Mucosa of rectum (tissue), 2 donors: ENCODE data around the gene STAG1.
"Not testable (repeated sequence)": the region's sequence is repeated elsewhere in the genome, so short reads cannot be mapped to it uniquely, and the experiment has no call there.

ENCODE experiments used
- H3K27ac ChIP-seq, 2 donors: one replicate each; pipeline ENCODE4 v1.7.0; 2013; ENCODE audit warnings: inconsistent platforms in 2 of 2, low read depth in 2 of 2, low read length in 2 of 2
- H3K27me3 ChIP-seq, 2 donors: one replicate each; pipeline ENCODE4 v1.7.0; 2013; ENCODE audit warnings: low read length in 2 of 2; ENCODE audit not compliant: control insufficient read depth in 2 of 2, insufficient read depth in 2 of 2
- H3K36me3 ChIP-seq, 2 donors: one replicate each; pipeline ENCODE4 v1.7.0; 2013; ENCODE audit warnings: low read length in 2 of 2; ENCODE audit not compliant: control insufficient read depth in 2 of 2, insufficient read depth in 2 of 2
- H3K4me1 ChIP-seq, 2 donors: one replicate each; pipeline ENCODE4 v1.7.0; 2013; ENCODE audit warnings: low read length in 2 of 2, mild to moderate bottlenecking in 1 of 2; ENCODE audit not compliant: control insufficient read depth in 2 of 2, insufficient read depth in 2 of 2
- H3K4me3 ChIP-seq, 2 donors: one replicate each; pipeline ENCODE4 v1.7.0; 2013; ENCODE audit warnings: low read length in 2 of 2
- H3K9ac ChIP-seq, 2 donors: one replicate each; pipeline ENCODE4 v1.7.0; 2013; ENCODE audit warnings: low read length in 2 of 2, low read depth in 1 of 2, mild to moderate bottlenecking in 1 of 2
- H3K9me3 ChIP-seq, 2 donors: one replicate each; pipeline ENCODE4 v1.7.0; 2013; ENCODE audit warnings: low read length in 2 of 2; ENCODE audit not compliant: control insufficient read depth in 2 of 2
- donor health status: healthy.
- donor health status: Normal muscosa, but diverticular disease.

The STAG1 gene

DNA sequence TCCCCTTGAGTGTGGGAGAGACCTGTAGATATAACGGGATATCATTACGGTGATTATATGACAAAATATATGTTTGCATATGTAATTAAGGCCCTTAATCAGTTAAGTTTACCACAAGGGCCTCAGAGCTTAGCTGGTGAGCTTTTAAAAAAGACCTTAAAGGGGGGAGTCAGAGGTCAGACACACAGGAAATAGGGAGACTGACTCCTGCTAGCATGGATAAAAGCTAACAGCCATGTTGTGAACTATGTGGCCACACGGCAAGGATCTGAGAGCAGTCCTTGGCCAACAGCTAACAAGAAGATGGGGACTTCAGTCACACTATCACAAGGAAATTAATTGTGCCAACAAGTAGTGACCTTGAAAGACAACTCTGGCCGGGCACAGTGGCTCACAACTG lies 3.1 kb downstream of the STAG1 start:
- Histone ChIP-seq H3K4me3 (no peak overlapping the region), H3K27ac (no peak overlapping the region), H3K9me3 (no peaks in the 10 kb centered on the region), H3K9ac (no peak overlapping the region), H3K4me1 (peaks cover 17 to 19% of the 10 kb centered on the region in 2 donors), H3K27me3 (no peaks in the 10 kb centered on the region), H3K36me3 (no peaks in the 10 kb centered on the region)

DNA sequence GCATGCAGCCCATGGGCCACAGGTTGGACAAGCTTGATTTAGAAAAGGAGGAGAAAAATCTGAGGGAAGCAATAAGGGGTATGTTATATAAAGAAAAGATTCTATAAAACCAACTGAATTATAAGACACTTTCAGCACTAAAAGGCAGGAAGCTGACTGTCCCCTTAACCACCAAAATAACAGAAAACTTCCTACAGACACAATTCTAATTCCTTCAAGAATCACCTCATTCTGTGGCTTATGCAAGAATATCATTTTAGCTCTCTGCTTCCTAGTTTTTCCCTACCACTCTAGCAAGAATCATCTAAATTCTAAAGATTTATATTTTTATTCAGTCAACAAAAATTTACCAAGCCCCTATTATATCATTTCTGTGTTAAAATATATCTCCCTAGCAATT lies 6.3 kb downstream of the STAG1 start:
- no peaks in the 10 kb centered on the region for H3K9me3 ChIP-seq
- H3K9ac ChIP-seq, result no peak overlapping the region
- H3K27ac ChIP-seq, result no peak overlapping the region
- no peaks in the 10 kb centered on the region for H3K27me3 ChIP-seq
- peaks cover 4 to 10% of the 10 kb centered on the region in 2 donors for H3K4me1 ChIP-seq
- H3K36me3 ChIP-seq, result no peaks in the 10 kb centered on the region
- no peak overlapping the region for H3K4me3 ChIP-seq

DNA sequence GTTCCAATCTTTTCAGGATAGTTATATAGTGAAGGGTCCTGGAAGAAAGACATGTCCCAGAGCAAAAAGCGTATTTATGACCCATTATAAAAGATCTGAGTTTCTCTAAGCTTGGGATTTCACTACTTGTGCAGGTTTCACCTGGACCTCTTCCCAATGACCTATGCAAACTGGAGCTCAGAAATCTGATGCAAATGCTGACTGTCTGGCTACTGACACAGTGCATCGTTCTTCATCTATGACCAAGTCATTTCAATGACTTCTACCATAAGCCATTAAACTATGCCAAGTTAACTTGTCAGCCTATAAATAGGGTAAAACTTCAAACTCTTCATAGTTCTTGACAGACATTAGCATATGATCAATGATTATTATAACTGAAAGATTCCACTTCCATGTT lies 11.1 kb downstream of the STAG1 start:
- H3K27ac ChIP-seq, result no peak overlapping the region
- no peaks in the 10 kb centered on the region for H3K27me3 ChIP-seq
- no peaks in the 10 kb centered on the region for H3K36me3 ChIP-seq
- H3K9ac ChIP-seq, result no peak overlapping the region
- no peak overlapping the region for H3K4me3 ChIP-seq
- H3K4me1 ChIP-seq, result no peaks in the 10 kb centered on the region
- H3K9me3 ChIP-seq, result no peaks in the 10 kb centered on the region

DNA sequence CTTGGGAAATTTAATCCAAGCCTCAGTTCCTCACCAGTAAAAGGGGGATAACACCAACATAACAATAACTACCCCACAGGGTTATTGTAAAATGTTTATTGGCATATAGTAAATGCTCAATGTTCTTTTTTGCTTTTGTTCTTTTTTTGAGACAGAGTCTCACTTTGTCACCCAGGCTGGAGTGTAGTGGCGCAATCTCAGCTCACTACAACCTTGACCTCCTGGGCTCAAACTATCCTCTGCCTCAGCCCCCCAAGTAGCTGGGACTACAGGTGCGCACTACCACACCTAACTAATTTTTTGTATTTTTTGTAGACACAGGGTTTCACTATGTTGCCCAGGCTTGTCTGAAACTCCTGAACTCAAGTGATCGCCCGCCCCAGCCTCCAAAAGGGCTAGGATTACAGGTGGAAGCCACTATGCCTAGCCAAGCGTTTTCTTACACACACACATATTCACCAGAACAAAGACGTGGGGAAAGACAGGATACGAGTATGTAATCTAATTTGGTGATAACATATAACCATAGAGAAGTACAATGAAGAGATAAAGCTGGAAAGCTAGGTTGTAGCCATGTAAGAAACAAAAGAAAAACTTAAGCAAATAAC lies 11.7 kb downstream of the STAG1 start:
- H3K4me3 ChIP-seq, result no peak overlapping the region
- H3K9me3 ChIP-seq, result no peaks in the 10 kb centered on the region
- no peaks in the 10 kb centered on the region for H3K27me3 ChIP-seq
- no peak overlapping the region for H3K9ac ChIP-seq
- H3K4me1 ChIP-seq, result no peaks in the 10 kb centered on the region
- no peaks in the 10 kb centered on the region for H3K36me3 ChIP-seq
- H3K27ac ChIP-seq, result no peak overlapping the region

DNA sequence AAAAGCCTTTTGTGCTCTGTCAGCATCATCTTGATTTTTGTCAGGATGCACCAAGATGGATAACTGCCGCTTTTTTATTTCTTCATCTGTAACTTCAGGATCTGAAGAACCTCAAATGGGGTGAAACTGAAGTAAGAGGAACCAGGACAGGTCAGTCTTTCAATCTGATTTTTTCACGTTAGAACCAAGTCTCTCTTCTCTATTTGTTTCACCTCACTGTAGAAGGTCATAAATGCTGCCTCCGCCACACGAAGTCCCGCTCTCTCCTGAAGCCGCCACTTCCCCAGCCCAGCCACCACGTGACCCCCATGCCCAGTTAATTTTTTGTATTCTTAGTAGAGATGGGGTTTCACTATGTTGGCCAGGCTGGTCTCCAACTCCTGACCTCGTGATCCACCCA lies 15.2 kb downstream of the STAG1 start:
- H3K4me1 ChIP-seq, H3K27ac ChIP-seq, H3K4me3 ChIP-seq, H3K9ac ChIP-seq, H3K27me3 ChIP-seq, H3K36me3 ChIP-seq, H3K9me3 ChIP-seq: not testable (repeated sequence)

DNA sequence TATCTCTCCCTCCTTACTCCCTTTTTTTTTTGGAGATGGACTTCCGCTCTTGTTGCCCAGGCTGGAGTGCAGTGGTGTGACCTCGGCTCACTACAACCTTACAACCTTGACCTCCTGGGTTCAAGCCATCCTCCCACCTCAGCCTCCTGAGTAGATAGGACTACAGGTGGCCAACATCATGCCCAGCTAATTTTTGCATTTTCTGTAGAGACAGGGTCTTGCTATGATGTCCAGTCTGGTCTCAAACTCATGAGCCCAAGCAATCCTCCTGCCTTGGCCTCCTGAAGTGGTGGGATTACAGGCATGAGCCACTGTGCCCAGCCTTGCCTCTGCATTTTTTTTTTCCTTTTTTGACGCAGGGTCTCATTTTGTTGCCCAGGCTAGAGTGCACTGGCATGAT lies 17.1 kb downstream of the STAG1 start:
- H3K9me3 ChIP-seq, result no peaks in the 10 kb centered on the region
- no peaks in the 10 kb centered on the region for H3K27me3 ChIP-seq
- no peaks in the 10 kb centered on the region for H3K36me3 ChIP-seq
- no peak overlapping the region for H3K4me3 ChIP-seq
- H3K27ac ChIP-seq, result no peak overlapping the region
- H3K9ac ChIP-seq, result no peak overlapping the region
- peaks cover 7 to 20% of the 10 kb centered on the region in 2 donors for H3K4me1 ChIP-seq

DNA sequence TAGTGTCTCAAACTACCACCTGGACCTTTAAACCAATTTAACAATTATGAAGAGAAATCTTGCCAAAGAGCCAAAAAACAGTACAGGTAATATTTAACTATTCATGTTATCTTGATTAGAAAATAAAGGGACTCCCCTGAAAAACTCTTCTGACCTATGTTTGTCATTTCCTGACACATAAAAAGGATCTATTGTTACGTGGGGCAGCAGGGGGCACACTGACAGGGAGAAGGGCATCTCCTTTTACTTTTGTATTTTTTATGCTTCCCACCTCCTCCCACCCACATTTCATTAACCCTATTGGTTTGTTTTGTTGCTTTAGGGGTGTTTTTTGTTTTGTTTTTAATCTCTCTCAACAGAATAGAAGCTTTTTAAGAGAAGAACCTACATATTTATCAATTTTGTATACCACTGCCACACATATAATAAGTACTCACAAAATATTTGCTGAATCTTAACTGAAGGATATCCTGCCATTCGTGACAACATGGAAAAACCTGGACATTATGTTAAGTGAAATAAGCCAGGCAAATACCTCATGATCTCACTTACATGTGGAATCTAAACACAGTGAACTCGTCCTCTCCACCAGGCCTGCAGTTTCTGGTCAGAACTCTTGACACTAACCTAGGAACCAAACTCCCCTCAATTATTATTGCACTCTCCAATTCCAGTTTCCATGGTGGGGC lies 17.7 kb downstream of the STAG1 start:
- no peak overlapping the region for H3K4me3 ChIP-seq
- no peaks in the 10 kb centered on the region for H3K27me3 ChIP-seq
- H3K9ac ChIP-seq, result no peak overlapping the region
- no peaks in the 10 kb centered on the region for H3K9me3 ChIP-seq
- H3K4me1 ChIP-seq, result peaks cover 7 to 20% of the 10 kb centered on the region in 2 donors
- no peak overlapping the region for H3K27ac ChIP-seq
- H3K36me3 ChIP-seq, result no peaks in the 10 kb centered on the region

DNA sequence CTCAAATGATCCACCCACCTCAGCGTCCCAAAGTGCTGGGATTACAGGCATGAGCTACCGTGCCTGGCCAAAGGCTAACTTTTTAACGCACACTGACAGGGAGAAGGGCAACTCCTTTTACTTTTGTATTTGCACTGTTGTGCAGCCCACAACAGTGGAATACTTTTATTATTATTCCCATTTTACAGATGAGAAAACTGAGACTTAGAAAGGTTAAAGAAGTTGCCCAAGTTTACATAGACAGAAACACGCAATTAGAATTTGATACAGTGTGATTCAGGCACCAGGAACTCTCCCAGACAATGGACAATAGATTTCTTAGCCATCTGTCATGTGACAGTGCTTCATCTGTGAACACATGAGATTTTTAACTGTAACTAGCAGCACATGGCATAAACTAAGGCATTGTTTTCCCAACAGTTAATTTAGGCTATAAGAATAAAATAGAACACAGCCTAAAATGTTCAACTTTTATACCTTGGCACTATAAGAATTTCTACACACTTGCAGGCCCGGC lies 18.8 kb downstream of the STAG1 start:
- H3K4me1 ChIP-seq, result peaks cover 12 to 20% of the 10 kb centered on the region in 2 donors
- no peak overlapping the region for H3K4me3 ChIP-seq
- H3K9ac ChIP-seq, result no peak overlapping the region
- no peaks in the 10 kb centered on the region for H3K27me3 ChIP-seq
- H3K27ac ChIP-seq, result no peak overlapping the region
- H3K36me3 ChIP-seq, result no peaks in the 10 kb centered on the region
- H3K9me3 ChIP-seq, result no peaks in the 10 kb centered on the region

DNA sequence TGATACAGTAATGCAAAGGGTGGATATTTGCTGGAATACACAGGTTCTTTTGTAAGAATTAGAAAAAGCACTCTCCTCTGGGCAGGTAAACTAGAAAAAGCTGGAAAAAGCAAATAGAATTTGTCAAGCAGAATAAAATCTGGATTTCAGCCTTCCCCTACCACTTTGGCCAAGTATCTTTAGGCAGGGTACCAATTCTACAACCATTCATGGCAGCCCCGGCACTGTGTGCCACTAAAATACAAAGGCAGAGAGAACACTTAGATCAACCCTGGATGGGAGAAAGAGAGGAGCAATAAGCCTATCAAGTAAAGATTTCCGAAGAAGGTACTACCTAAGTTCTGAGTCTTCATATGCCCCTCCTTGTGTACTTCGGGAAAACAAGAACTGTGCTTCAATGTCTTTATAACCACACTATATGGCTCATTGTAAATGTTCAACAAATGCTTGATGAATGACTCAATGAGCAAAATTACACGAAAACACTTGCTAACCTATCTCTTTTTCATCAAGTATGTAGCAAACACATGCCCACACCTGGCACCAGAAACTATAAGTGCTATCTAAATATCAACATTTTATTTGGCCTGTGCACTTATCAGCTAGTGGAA lies 20.8 kb downstream of the STAG1 start:
- peaks cover 14 to 20% of the 10 kb centered on the region in 2 donors for H3K4me1 ChIP-seq
- H3K36me3 ChIP-seq, result no peaks in the 10 kb centered on the region
- peak overlapping the region; percentile 65 to 68 for H3K27ac ChIP-seq
- peak overlapping the region in 1 of 2 donors; percentile 55 for H3K4me3 ChIP-seq
- H3K9ac ChIP-seq, result no peak overlapping the region
- no peaks in the 10 kb centered on the region for H3K9me3 ChIP-seq
- H3K27me3 ChIP-seq, result no peaks in the 10 kb centered on the region

DNA sequence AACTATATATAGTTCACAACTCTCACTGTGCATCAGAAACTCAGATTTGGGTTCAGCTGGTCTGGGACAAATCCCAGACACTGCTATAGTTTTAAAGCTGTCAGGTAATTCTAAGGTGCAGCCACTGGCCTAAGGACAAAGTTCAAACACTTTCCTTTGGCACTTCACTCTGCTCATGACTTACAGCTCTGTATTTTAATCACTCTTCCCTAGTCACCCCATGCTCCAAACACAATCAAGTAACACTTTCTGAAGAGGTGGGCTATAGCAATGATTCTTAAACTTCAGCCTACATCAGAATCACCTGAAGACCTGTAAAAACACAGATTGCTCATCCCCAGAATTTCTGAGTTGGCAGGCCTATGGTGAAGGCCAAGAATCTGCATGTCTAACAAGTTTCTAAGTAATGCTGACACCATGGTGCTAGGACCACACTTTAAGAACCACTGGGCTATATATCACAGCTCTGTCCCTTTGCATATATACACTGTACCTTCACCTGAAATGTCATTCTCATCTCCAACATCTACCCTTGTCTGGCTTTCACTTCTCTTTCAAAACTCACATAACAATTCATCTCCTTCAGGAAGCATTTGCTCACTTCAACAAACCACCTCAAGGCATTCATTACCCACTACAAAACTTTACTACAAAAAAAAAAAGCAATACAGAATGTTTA lies 21.4 kb downstream of the STAG1 start:
- Histone ChIP-seq H3K9ac (no peak overlapping the region), H3K27me3 (no peaks in the 10 kb centered on the region), H3K27ac (peak overlapping the region; percentile 65 to 68), H3K4me3 (peak overlapping the region; percentile 14 to 55), H3K9me3 (no peaks in the 10 kb centered on the region), H3K4me1 (peaks cover 14 to 20% of the 10 kb centered on the region in 2 donors), H3K36me3 (no peaks in the 10 kb centered on the region)
